HepG2 (cell line): ENCODE data around the gene LRRN4. TPM values are rescaled to one million over a fixed set of nuclear protein-coding genes. Genes with fewer than 3 reads are reported as not detected.
A peak's percentile ranks its signal among the peaks of the same experiment; 100 is the strongest.

ENCODE experiments used
- CCAR2 ChIP-seq: fragments of 200-400 bp; formaldehyde crosslinking; optimal IDR thresholded peaks from 2 replicates; pipeline ENCODE3; 2018; ENCODE audit warnings: low read depth, mild to moderate bottlenecking, low read length, moderate library complexity
- CEBPG ChIP-seq: IDR thresholded peaks from 2 replicates; pipeline ENCODE4 v1.6.1; 2016
- CENPT ChIP-seq: sonication (generic); formaldehyde crosslinking; IDR thresholded peaks from 2 replicates; pipeline ENCODE4 v1.8.0; 2022; ENCODE audit warnings: low read depth, mild to moderate bottlenecking, moderate library complexity, missing genetic modification reagents
- DNMT1 ChIP-seq: sonication (generic); formaldehyde crosslinking; IDR thresholded peaks from 2 replicates; pipeline ENCODE4 v1.5.1; 2020; ENCODE audit warnings: mild to moderate bottlenecking, missing genetic modification reagents
- HDAC2 ChIP-seq: sonication (generic); formaldehyde crosslinking; IDR thresholded peaks from 2 replicates; pipeline ENCODE4 v1.4.0; 2020; ENCODE audit warnings: missing genetic modification reagents
- MED1 ChIP-seq: sonication (generic); formaldehyde crosslinking; IDR thresholded peaks from 2 replicates; pipeline ENCODE4 v1.4.0; 2020; ENCODE audit warnings: missing genetic modification reagents
- MIXL1 ChIP-seq: IDR thresholded peaks from 2 replicates; pipeline ENCODE4 v1.6.1; 2016
- MLLT10 ChIP-seq: sonication (generic); formaldehyde crosslinking; IDR thresholded peaks from 2 replicates; pipeline ENCODE4 v1.4.0; 2020; ENCODE audit warnings: missing genetic modification reagents
- MTA1 ChIP-seq: sonication (generic); formaldehyde crosslinking; IDR thresholded peaks from 2 replicates; pipeline ENCODE4 v1.4.0; 2020; ENCODE audit warnings: missing genetic modification reagents, mild to moderate bottlenecking, borderline replicate concordance
- NR2C2 ChIP-seq: sonication (generic); formaldehyde crosslinking; IDR thresholded peaks from 2 replicates; pipeline ENCODE4 v1.4.0; 2020; ENCODE audit warnings: missing genetic modification reagents, mild to moderate bottlenecking, moderate library complexity, borderline replicate concordance
- NR2F6 ChIP-seq, 2 experiments: IDR thresholded peaks; 2 replicates each; pipeline ENCODE4 v1.6.1; 2016; ENCODE audit warnings: antibody characterized with exemption in 1 of 2, mild to moderate bottlenecking in 1 of 2
- PBX2 ChIP-seq: IDR thresholded peaks from 2 replicates; pipeline ENCODE4 v1.6.1; 2016; ENCODE audit warnings: control low read depth
- RBM39 ChIP-seq: fragments of 200-400 bp; formaldehyde crosslinking; IDR thresholded peaks from one replicate; pipeline ENCODE4 v1.6.1; 2018; ENCODE audit warnings: antibody characterized with exemption, mild to moderate bottlenecking, low read depth, low read length; ENCODE audit not compliant: poor library complexity, severe bottlenecking
- RFX1 ChIP-seq: fragments of 450-650 bp; IDR thresholded peaks from 2 replicates; pipeline ENCODE4 v1.6.1; 2017
- SAP130 ChIP-seq: IDR thresholded peaks from 2 replicates; pipeline ENCODE4 v1.6.1; 2016; ENCODE audit warnings: low read depth
- TEAD2 ChIP-seq: sonication (generic); formaldehyde crosslinking; IDR thresholded peaks from 2 replicates; pipeline ENCODE4 v1.9.0; 2021; ENCODE audit warnings: missing genetic modification reagents
- THAP7 ChIP-seq: sonication (generic); formaldehyde crosslinking; IDR thresholded peaks from 2 replicates; pipeline ENCODE4 v1.8.1; 2023; ENCODE audit warnings: mild to moderate bottlenecking, missing genetic modification reagents
- XBP1 ChIP-seq: sonication (generic); formaldehyde crosslinking; IDR thresholded peaks from 2 replicates; pipeline ENCODE4 v1.5.0; 2020; ENCODE audit warnings: missing genetic modification reagents
- ZBTB34 ChIP-seq: sonication (generic); formaldehyde crosslinking; IDR thresholded peaks from 2 replicates; pipeline ENCODE4 v1.8.0; 2022; ENCODE audit warnings: mild to moderate bottlenecking, missing genetic modification reagents
- ZKSCAN5 ChIP-seq: sonication (generic); formaldehyde crosslinking; IDR thresholded peaks from 2 replicates; pipeline ENCODE4 v1.5.1; 2020; ENCODE audit warnings: mild to moderate bottlenecking, missing genetic modification reagents
- ZNF230 ChIP-seq: sonication (generic); formaldehyde crosslinking; IDR thresholded peaks from 2 replicates; pipeline ENCODE4 v1.4.0; 2020; ENCODE audit warnings: mild to moderate bottlenecking, missing genetic modification reagents
- ZNF235 ChIP-seq: sonication (generic); formaldehyde crosslinking; IDR thresholded peaks from 2 replicates; pipeline ENCODE4 v1.8.1; 2023; ENCODE audit warnings: mild to moderate bottlenecking, missing genetic modification reagents, borderline replicate concordance
- ZNF382 ChIP-seq: sonication (generic); formaldehyde crosslinking; IDR thresholded peaks from 2 replicates; pipeline ENCODE4 v1.5.0; 2020; ENCODE audit warnings: missing genetic modification reagents, mild to moderate bottlenecking, borderline replicate concordance
- ZNF557 ChIP-seq: sonication (generic); formaldehyde crosslinking; IDR thresholded peaks from 2 replicates; pipeline ENCODE4 v1.4.0; 2020; ENCODE audit warnings: missing genetic modification reagents
- ZNF562 ChIP-seq: sonication (generic); formaldehyde crosslinking; IDR thresholded peaks from 2 replicates; pipeline ENCODE4 v1.8.0; 2022; ENCODE audit warnings: missing genetic modification reagents, borderline replicate concordance
- ZNF572 ChIP-seq: sonication (generic); formaldehyde crosslinking; IDR thresholded peaks from 2 replicates; pipeline ENCODE4 v1.5.1; 2020; ENCODE audit warnings: mild to moderate bottlenecking, missing genetic modification reagents
- ZNF761 ChIP-seq: sonication (generic); formaldehyde crosslinking; conservative IDR thresholded peaks from 2 replicates; pipeline ENCODE4 v1.4.0; 2020; ENCODE audit warnings: mild to moderate bottlenecking, missing genetic modification reagents
- ZNF792 ChIP-seq: IDR thresholded peaks from 2 replicates; pipeline ENCODE4 v1.6.1; 2016
- ZNF83 ChIP-seq: sonication (generic); formaldehyde crosslinking; IDR thresholded peaks from 2 replicates; pipeline ENCODE4 v1.4.0; 2020; ENCODE audit warnings: missing genetic modification reagents, mild to moderate bottlenecking, borderline replicate concordance
- ZNF850 ChIP-seq: sonication (generic); formaldehyde crosslinking; conservative IDR thresholded peaks from 2 replicates; pipeline ENCODE4 v1.9.0; 2021; ENCODE audit warnings: mild to moderate bottlenecking, missing genetic modification reagents
- polyA plus RNA-seq, 8 experiments: library from polyadenylated mRNA; depleted of rRNA in 3 of 8; stranded (reverse) in 7 of 8; unstranded in 1 of 8; fragments of >200 nt; fragmentation: Illumina TruSeq in 4 of 8; extraction: Trizol in 4 of 8; gene quantifications; 2 replicates each; pipeline versions ENCODE4 v1.2.1 to v1.2.3, GENCODE V29; 2011 to 2016; ENCODE audit warnings: low read depth in 4 of 8, missing spikeins in 1 of 8, mixed read lengths in 1 of 8; ENCODE audit not compliant: insufficient read depth in 1 of 8
- total RNA-seq, 5 experiments: library from RNA; depleted of rRNA; stranded (reverse); fragments of >200 nt; fragmentation: Illumina TruSeq; extraction: Trizol; gene quantifications; 2 replicates each; pipeline ENCODE4 v1.2.3, GENCODE V29; 2016; ENCODE audit warnings: low read depth in 1 of 5

The LRRN4 gene
- total and polyA plus RNA-seq, 2 of the 13 experiments (the other 11 are each of a cell fraction or from before 2014, with no cell fraction given) = 0.15 to 0.20 TPM

- no peak for TF ChIP-seq ZBTB34 (CRISPR knock-in tag)
- TF ChIP-seq NR2F6 (IDR thresholded peaks at IDR 0.05) = peak; percentile 60; the same call in 1 of the 2 replicates
- TF ChIP-seq NR2F6 (CRISPR knock-in tag; IDR thresholded peaks at IDR 0.05) = peak; percentile 80
- no peak for TF ChIP-seq DNMT1 (CRISPR knock-in tag)
- TF ChIP-seq CCAR2 = peak; percentile 50
- no peak for TF ChIP-seq RBM39
- no peak for TF ChIP-seq ZNF235 (CRISPR knock-in tag)
- 0 out of 2 replicates have a peak, but pooled peaks have one; percentile 57 for TF ChIP-seq ZNF230 (CRISPR knock-in tag)
- TF ChIP-seq NR2C2 (CRISPR knock-in tag) = peak; percentile 66
- TF ChIP-seq ZNF572 = peak; percentile 79; the same call in 1 of the 2 replicates
- peak; percentile 61; the same call in 1 of the 2 replicates for TF ChIP-seq SAP130 (CRISPR knock-in tag)
- no peak for TF ChIP-seq RFX1
- no peak for TF ChIP-seq PBX2 (CRISPR knock-in tag)
- 0 out of 2 replicates have a peak, but pooled peaks have one; percentile 35 for TF ChIP-seq ZNF761 (CRISPR knock-in tag)
- no peak for TF ChIP-seq CENPT (CRISPR knock-in tag)
- no peak for TF ChIP-seq ZNF850
- TF ChIP-seq TEAD2 (CRISPR knock-in tag) = no peak
- TF ChIP-seq MLLT10 (CRISPR knock-in tag) = no peak
- TF ChIP-seq THAP7 (CRISPR knock-in tag) = no peak
- no peak for TF ChIP-seq ZNF557 (CRISPR knock-in tag)
- TF ChIP-seq MED1 (CRISPR knock-in tag) = peak; percentile 46; the same call in 1 of the 2 replicates
- TF ChIP-seq ZNF792 (CRISPR knock-in tag) = peak; percentile 53; the same call in 1 of the 2 replicates
- no peak for TF ChIP-seq ZKSCAN5 (CRISPR knock-in tag)
- peak; percentile 54; the same call in 1 of the 2 replicates for TF ChIP-seq HDAC2 (CRISPR knock-in tag)
- TF ChIP-seq ZNF382 (CRISPR knock-in tag) = no peak
- 0 out of 2 replicates have a peak, but pooled peaks have one; percentile 40 for TF ChIP-seq MTA1 (CRISPR knock-in tag)
- 0 out of 2 replicates have a peak, but pooled peaks have one; percentile 49 for TF ChIP-seq ZNF83
- no peak for TF ChIP-seq XBP1
- TF ChIP-seq CEBPG = peak; percentile 40
- peak; percentile 84 for TF ChIP-seq MIXL1 (CRISPR knock-in tag)
- no peak for TF ChIP-seq ZNF562 (CRISPR knock-in tag)
Observed at GRCh38 chr20:6074145-6074561, 20.3 kb upstream of the LRRN4 start (continued).
